Mesenchymal stem cell (in vitro differentiated cells and primary cell): Measurements from ENCODE around the gene HOPX.

ENCODE experiments used
- DNase-seq: peaks from one replicate; pipeline ENCODE4 v3.0.0-alpha.2; 2013
- H2AFZ ChIP-seq: one replicate; pipeline ENCODE4 v1.6.1; 2013; ENCODE audit warnings: low read depth, mild to moderate bottlenecking, control low read depth, inconsistent platforms, low read length, moderate library complexity
- H2AK5ac ChIP-seq: 2 replicates; pipeline ENCODE4 v1.6.1; 2013; ENCODE audit warnings: low read length, moderate library complexity, mild to moderate bottlenecking, inconsistent platforms; ENCODE audit not compliant: severe bottlenecking
- H2BK120ac ChIP-seq: one replicate; pipeline ENCODE4 v1.6.1; 2013; ENCODE audit warnings: low read depth, mild to moderate bottlenecking, inconsistent platforms, low read length, moderate library complexity
- H2BK12ac ChIP-seq, 2 experiments: one replicate each; pipeline ENCODE4 v1.6.1; 2013; ENCODE audit warnings: inconsistent platforms in 2 of 2, low read length in 2 of 2, mild to moderate bottlenecking in 2 of 2, moderate library complexity in 2 of 2, control low read depth in 1 of 2
- H2BK15ac ChIP-seq: one replicate; pipeline ENCODE4 v1.6.1; 2013; ENCODE audit warnings: mild to moderate bottlenecking, low read depth, inconsistent platforms; ENCODE audit not compliant: poor library complexity, severe bottlenecking
- H2BK5ac ChIP-seq: 2 replicates; pipeline ENCODE4 v1.6.1; 2013; ENCODE audit warnings: low read depth, mild to moderate bottlenecking, low read length, control low read depth, inconsistent platforms; ENCODE audit not compliant: poor library complexity, severe bottlenecking
- H3K14ac ChIP-seq, 2 experiments: one replicate each; pipeline ENCODE4 v1.6.1; 2013; ENCODE audit warnings: inconsistent platforms in 2 of 2, low read length in 2 of 2, control low read depth in 1 of 2, mild to moderate bottlenecking in 1 of 2, moderate library complexity in 1 of 2
- H3K18ac ChIP-seq, 2 experiments: one replicate each; pipeline ENCODE4 v1.6.1; 2013; ENCODE audit warnings: inconsistent platforms in 2 of 2, low read length in 2 of 2, control low read depth in 1 of 2, low read depth in 1 of 2, mild to moderate bottlenecking in 1 of 2
- H3K23ac ChIP-seq, 2 experiments: one replicate each; pipeline ENCODE4 v1.6.1; 2013; ENCODE audit warnings: inconsistent platforms in 2 of 2, low read length in 2 of 2, mild to moderate bottlenecking in 2 of 2, moderate library complexity in 2 of 2, control low read depth in 1 of 2
- H3K27ac ChIP-seq: 2 replicates; pipeline ENCODE4 v1.5.1; 2013; ENCODE audit warnings: mild to moderate bottlenecking, moderate library complexity, low read length, control low read depth, inconsistent platforms; ENCODE audit not compliant: poor library complexity, severe bottlenecking
- H3K27me3 ChIP-seq, 2 experiments: 2 replicates each; pipeline versions ENCODE4 v1.6.1 to v1.7.0; 2013; ENCODE audit warnings: low read length in 2 of 2, mild to moderate bottlenecking in 2 of 2, moderate library complexity in 2 of 2, control low read depth in 1 of 2, inconsistent platforms in 1 of 2; ENCODE audit not compliant: control insufficient read depth in 1 of 2, insufficient read depth in 1 of 2
- H3K36me3 ChIP-seq, 2 experiments: 2 replicates each; pipeline versions ENCODE4 v1.6.1 to v1.7.0; 2013; ENCODE audit warnings: low read length in 2 of 2, control low read depth in 1 of 2, inconsistent platforms in 1 of 2, low read depth in 1 of 2, mild to moderate bottlenecking in 1 of 2; ENCODE audit not compliant: insufficient read depth in 2 of 2, control insufficient read depth in 1 of 2
- H3K4ac ChIP-seq, 2 experiments: one replicate each; pipeline ENCODE4 v1.6.1; 2013; ENCODE audit warnings: inconsistent platforms in 2 of 2, low read length in 2 of 2, mild to moderate bottlenecking in 2 of 2, moderate library complexity in 2 of 2, control low read depth in 1 of 2, low read depth in 1 of 2
- H3K4me1 ChIP-seq: 2 replicates; pipeline ENCODE4 v1.6.1; 2013; ENCODE audit warnings: low read depth, low read length, control low read depth; ENCODE audit not compliant: control insufficient read depth, insufficient read depth
- H3K4me2 ChIP-seq: 2 replicates; pipeline ENCODE4 v1.6.1; 2013; ENCODE audit warnings: low read length, mild to moderate bottlenecking, inconsistent platforms; ENCODE audit not compliant: poor library complexity, severe bottlenecking
- H3K4me3 ChIP-seq, 2 experiments: 2 replicates each; pipeline versions ENCODE4 v1.5.1 to v1.7.0; 2013; ENCODE audit warnings: low read length in 2 of 2, mild to moderate bottlenecking in 2 of 2, control low read depth in 1 of 2, low read depth in 1 of 2; ENCODE audit not compliant: insufficient read depth in 1 of 2
- H3K79me1 ChIP-seq: replicated peaks from 2 replicates; pipeline ENCODE4 v1.6.1; 2013; ENCODE audit warnings: mild to moderate bottlenecking, control low read depth, low read length, inconsistent platforms; ENCODE audit not compliant: poor library complexity, severe bottlenecking
- H3K9ac ChIP-seq: 2 replicates; pipeline ENCODE4 v1.7.0; 2013; ENCODE audit warnings: mild to moderate bottlenecking, low read length, moderate library complexity
- H3K9me3 ChIP-seq: 2 replicates; pipeline ENCODE4 v1.7.0; 2013; ENCODE audit warnings: mild to moderate bottlenecking, low read length; ENCODE audit not compliant: control insufficient read depth
- H4K8ac ChIP-seq: one replicate; pipeline ENCODE4 v1.6.1; 2013; ENCODE audit warnings: inconsistent platforms, mild to moderate bottlenecking, low read length, moderate library complexity
- H4K91ac ChIP-seq: one replicate; pipeline ENCODE4 v1.6.1; 2013; ENCODE audit warnings: mild to moderate bottlenecking, low read length, inconsistent platforms
- WGBS: methylation state at CpG from one replicate; pipeline ENCODE4 v1.1.7; 2013; ENCODE audit warnings: mixed read lengths; 5-methylcytosine and 5-hydroxymethylcytosine counted together

Gene HOPX

GRCh38 chr4:56662782-56663468, 18.2 kb downstream of the HOPX start:
- 50% methylated on average over 2 of the region's 3 CpGs for WGBS
- H3K27me3 ChIP-seq, result peaks cover 0 to 77% of the 10 kb centered on the region in 2 experiments

DNA sequence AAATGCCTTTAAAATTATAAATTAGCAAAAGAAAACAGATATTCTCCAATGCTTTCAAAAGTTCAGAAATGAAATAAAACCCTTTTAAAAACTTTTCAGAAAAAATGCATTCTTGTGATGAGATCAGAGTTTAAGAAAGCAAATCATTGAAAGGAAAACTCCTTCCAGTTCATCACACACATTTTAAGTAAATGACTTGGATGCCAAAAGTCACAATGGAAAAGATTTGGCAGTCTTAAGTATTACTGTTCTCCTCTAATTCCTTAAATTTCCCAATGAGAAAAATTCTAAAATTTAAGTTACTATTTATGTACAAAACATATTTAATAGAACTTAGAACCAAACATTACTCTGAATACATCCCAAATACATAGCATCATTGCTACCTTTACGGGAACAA, 21.1 kb downstream of the HOPX start:
- Histone ChIP-seq H3K4ac (no peak overlapping the region), H3K4me2 (no peak overlapping the region), H3K27ac (no peak overlapping the region), H3K9ac (no peak overlapping the region), H3K9me3 (no peaks in the 10 kb centered on the region), H2BK120ac (no peak overlapping the region), H2AFZ (no peak overlapping the region), H2AK5ac (no peak overlapping the region), H2BK15ac (no peak overlapping the region), H3K14ac (no peak overlapping the region), H3K23ac (no peak overlapping the region), H4K91ac (no peak overlapping the region), H2BK12ac (no peak overlapping the region), H3K18ac (no peak overlapping the region), H3K27me3 (peaks cover 8 to 94% of the 10 kb centered on the region in 2 experiments), H3K79me1 (no peaks in the 10 kb centered on the region), H3K4me3 (no peak overlapping the region), H4K8ac (no peak overlapping the region), H2BK5ac (no peak overlapping the region), H3K36me3 (peaks cover 0 to 3% of the 10 kb centered on the region in 2 experiments), H3K4me1 (peaks cover 10% of the 10 kb centered on the region)
- no CpG with 5 or more reads among the region's 1 CpG for WGBS
- no peak for DNase-seq

More at GRCh38 chr4:56662782-56663468, 18.2 kb downstream of the HOPX start:
- no peak overlapping the region for H3K4ac ChIP-seq
- H3K9ac ChIP-seq, result no peak overlapping the region
- no peaks in the 10 kb centered on the region for H3K36me3 ChIP-seq
- H3K9me3 ChIP-seq, result no peaks in the 10 kb centered on the region
- no peak overlapping the region for H2AK5ac ChIP-seq
- no peak overlapping the region for H3K18ac ChIP-seq
- no peak overlapping the region for H2BK12ac ChIP-seq
- H3K4me2 ChIP-seq, result no peak overlapping the region
- H3K4me3 ChIP-seq, result no peak overlapping the region
- H2BK5ac ChIP-seq, result no peak overlapping the region
- no peak overlapping the region for H3K27ac ChIP-seq
- no peak overlapping the region for H4K8ac ChIP-seq
- no peak for DNase-seq
- no peak overlapping the region for H4K91ac ChIP-seq
- no peak overlapping the region for H2AFZ ChIP-seq
- no peak overlapping the region for H2BK120ac ChIP-seq
- no peak overlapping the region for H2BK15ac ChIP-seq
- no peaks in the 10 kb centered on the region for H3K79me1 ChIP-seq
- no peak overlapping the region for H3K14ac ChIP-seq
- H3K23ac ChIP-seq, result no peak overlapping the region
- H3K4me1 ChIP-seq, result peaks cover 2% of the 10 kb centered on the region

- H2AFZ ChIP-seq, result no peak overlapping the region
- H2AK5ac ChIP-seq, result no peak overlapping the region
- peaks cover 0 to 3% of the 10 kb centered on the region in 2 experiments for H3K36me3 ChIP-seq
- H3K79me1 ChIP-seq, result no peaks in the 10 kb centered on the region
- H3K4me3 ChIP-seq, result no peak overlapping the region
- H3K9me3 ChIP-seq, result no peaks in the 10 kb centered on the region
- H3K4me1 ChIP-seq, result peaks cover 10% of the 10 kb centered on the region
- peaks cover 8 to 96% of the 10 kb centered on the region in 2 experiments for H3K27me3 ChIP-seq
- no peak overlapping the region for H2BK12ac ChIP-seq
- H2BK120ac ChIP-seq, result no peak overlapping the region
- no peak overlapping the region for H2BK5ac ChIP-seq
- H3K18ac ChIP-seq, result no peak overlapping the region
- no peak overlapping the region for H3K14ac ChIP-seq
- H3K27ac ChIP-seq, result no peak overlapping the region
- no peak overlapping the region for H3K4me2 ChIP-seq
- no peak overlapping the region for H2BK15ac ChIP-seq
- 10% methylated on average over 2 of the region's 3 CpGs for WGBS
- H3K23ac ChIP-seq, result no peak overlapping the region
- no peak overlapping the region for H4K8ac ChIP-seq
- H4K91ac ChIP-seq, result no peak overlapping the region
- H3K4ac ChIP-seq, result no peak overlapping the region
- H3K9ac ChIP-seq, result no peak overlapping the region
- peak; percentile 52 for DNase-seq
Observed at GRCh38 chr4:56658528-56658927, 22.6 kb downstream of the HOPX start.

- H3K14ac ChIP-seq, result no peak overlapping the region
- no peaks in the 10 kb centered on the region for H3K79me1 ChIP-seq
- H3K4me1 ChIP-seq, result peaks cover 10% of the 10 kb centered on the region
- peaks cover 8 to 91% of the 10 kb centered on the region in 2 experiments for H3K27me3 ChIP-seq
- H3K18ac ChIP-seq, result no peak overlapping the region
- no peak overlapping the region for H2BK5ac ChIP-seq
- no peaks in the 10 kb centered on the region for H3K9me3 ChIP-seq
- H2BK120ac ChIP-seq, result no peak overlapping the region
- H3K36me3 ChIP-seq, result peaks cover 0 to 3% of the 10 kb centered on the region in 2 experiments
- H3K4me3 ChIP-seq, result no peak overlapping the region
- no peak overlapping the region for H3K27ac ChIP-seq
- H2AFZ ChIP-seq, result no peak overlapping the region
- no peak for DNase-seq
- peak overlapping the region in 1 of 2 experiments; percentile 48 for H3K23ac ChIP-seq
- H3K4ac ChIP-seq, result peak overlapping the region in 1 of 2 experiments; percentile 40
- H3K4me2 ChIP-seq, result no peak overlapping the region
- whole genome bisulfite sequencing, result 94% methylated on average over 4 of the region's 4 CpGs
- no peak overlapping the region for H4K8ac ChIP-seq
- no peak overlapping the region for H2BK15ac ChIP-seq
- H2AK5ac ChIP-seq, result no peak overlapping the region
- no peak overlapping the region for H4K91ac ChIP-seq
- H2BK12ac ChIP-seq, result peak overlapping the region; percentile 9 to 68
- no peak overlapping the region for H3K9ac ChIP-seq
Observed at GRCh38 chr4:56657818-56658217, 23.3 kb downstream of the HOPX start.
